ENCODE data around the gene ESAM. TPM values are rescaled to one million over a fixed set of nuclear protein-coding genes. Genes with fewer than 3 reads are reported as not detected.

The ESAM gene
- total RNA-seq, 1 donor from 2014 or later, result 465 TPM

DNA sequence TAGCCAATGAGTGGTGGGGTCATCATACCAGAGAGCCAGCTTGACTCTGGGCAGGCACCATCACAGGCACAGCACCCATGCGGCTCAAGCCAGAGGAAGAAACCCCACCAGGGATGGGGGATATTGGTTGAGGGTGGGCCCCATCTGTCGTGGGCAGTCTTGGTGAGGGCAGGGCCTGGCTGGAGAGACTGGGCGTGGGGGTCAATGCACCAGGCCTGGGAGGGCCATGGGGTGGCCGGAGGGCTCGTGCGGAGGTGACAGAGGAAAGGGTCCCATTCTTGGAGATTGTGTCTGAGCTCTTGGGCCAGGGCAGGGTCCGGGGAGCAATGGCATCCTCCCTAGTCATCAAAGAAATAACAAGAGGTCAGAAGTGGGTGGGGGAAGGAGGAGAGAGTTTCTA, 8.5 kb downstream of the ESAM start:
- DNase-seq (ENCODE audit: extremely low read depth, low read depth, low spot score), result no peak

DNA sequence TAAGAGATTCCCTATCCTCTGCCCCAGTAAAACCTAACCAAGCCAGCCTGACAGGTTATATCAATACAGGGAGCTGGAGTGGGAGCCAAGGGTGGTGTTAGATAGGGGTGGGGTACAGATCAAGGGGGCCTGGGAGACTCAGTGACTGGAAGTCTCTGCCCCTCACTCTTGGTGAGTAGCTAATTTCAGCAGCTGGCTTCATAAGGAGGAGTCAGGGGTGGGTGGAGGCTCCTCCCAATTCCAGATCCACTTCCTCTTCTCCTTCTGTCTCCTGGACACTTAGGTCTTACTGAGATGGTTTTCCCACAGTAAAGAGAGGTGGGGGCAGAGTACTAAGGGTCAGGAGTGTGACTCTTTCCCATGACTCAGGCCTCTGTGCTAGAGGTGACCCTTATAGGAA, 8.9 kb downstream of the ESAM start:
- DNase-seq (ENCODE audit: extremely low read depth, low read depth, low spot score), result no peak

DNA sequence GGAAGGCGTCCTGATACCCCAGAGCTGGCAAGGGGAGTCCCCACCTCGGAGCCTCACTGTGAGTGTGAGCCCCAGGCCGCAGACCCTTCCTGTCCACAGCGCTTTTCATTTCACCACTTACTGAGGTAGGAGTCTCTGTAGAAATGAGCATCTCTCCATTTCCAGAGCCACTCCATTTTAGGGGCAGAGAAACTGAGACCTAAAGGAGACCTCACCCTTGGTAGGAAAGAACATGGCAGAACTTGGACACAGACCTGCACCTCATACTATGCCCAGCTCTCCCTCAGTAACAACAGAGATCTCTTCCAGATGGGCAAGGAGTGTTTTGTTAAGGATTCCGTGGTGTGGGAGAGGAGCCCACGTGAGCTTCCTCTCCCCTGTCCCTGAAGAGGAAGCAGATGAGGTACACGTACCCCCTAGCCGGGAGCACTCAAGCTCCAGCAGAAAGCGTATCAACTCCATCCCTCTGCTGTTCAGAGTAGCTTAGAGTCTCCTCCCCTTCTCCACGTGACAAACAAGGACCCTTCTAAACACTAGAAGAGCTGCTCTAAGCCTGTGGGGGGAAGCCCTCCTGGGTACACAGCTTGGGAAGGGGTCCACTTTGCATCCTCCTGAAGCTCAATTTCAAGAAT, 9.5 kb downstream of the ESAM start:
- DNase-seq (ENCODE audit: extremely low read depth, low read depth, low spot score), result no peak

DNA sequence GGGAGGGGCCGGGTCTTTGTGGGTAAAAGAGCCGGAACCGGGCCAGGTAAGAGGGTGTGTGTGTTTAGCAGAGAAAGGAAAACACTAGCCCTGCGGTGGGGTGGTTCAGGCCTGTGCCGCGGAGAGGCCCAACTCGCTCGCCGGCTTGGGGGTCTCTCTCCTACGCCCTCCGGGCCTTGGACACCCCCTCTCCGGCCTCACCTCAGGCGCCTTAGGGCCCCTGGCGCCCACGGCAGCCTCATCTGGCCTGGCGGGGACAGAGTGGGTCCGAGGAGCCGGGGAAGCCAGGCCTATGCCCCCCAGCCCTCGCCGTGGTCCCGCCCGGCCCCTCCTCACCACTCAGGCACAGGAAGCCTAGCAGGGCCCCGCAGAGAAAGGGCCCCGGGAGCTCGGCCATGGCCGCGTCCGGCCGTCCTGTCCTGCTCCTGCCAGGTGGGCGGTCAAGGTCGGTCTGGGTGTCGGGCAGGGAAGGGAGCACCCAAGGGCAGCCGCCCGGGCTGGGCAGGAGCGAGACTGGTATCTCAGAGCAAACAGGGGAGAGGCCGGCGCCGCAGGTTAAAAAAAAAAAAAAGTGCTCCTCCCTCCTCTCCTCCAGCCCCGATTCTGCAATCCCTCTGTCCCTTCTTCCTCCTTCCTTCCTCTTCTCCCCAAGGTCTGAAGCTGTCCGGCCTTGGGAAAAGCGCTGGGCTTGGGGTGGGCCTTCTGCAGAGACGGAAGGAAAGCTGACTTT, 10.2 kb downstream of the ESAM start, which contains the start of gene VSIG2:
TSS of gene VSIG2 (minus strand) at position 515 of the 730 bp plus-strand sequence. CDS start at position 397, 118 bp downstream.
- no peak for DNase-seq (ENCODE audit: extremely low read depth, low read depth, low spot score)

DNA sequence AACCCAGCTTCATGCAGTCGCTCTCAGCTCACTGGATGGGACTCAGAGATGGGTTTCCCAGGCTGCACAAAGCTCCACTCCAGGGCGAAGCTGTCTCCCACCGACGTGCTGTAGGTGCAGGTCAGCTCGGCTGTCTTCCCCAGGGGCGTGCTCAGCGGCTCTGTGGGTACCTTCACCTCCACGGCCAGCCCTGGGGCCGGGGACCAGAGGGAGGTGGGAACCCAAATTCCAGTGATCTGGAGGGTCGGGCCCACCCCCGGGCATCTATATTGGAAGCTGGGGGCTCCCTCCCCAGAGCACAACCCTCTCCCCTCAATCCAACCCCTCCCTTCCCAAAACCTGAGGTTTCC, 10.7 kb downstream of the ESAM start:
- DNase-seq (ENCODE audit: extremely low read depth, low read depth, low spot score), result no peak

DNA sequence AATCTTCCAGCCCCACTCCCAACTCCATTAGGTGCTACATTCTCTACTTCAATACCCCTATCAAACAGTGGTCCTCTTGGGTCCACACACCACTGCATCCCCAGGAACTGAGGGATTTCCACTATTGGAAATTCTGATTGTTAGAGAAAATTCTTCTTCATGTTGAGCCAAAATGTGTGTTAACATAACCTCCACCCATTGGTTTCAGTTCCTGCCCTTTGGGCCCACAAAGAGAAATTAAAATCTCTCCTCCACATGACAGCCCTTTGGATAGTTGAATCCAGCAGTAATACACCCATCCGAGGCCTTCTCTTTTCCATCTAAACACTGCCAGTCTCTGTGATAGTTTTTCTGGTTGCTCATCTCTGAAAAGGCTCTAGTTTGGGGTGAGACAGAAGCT, 12.2 kb downstream of the ESAM start:
- DNase-seq (ENCODE audit: extremely low read depth, low read depth, low spot score), result no peak

DNA sequence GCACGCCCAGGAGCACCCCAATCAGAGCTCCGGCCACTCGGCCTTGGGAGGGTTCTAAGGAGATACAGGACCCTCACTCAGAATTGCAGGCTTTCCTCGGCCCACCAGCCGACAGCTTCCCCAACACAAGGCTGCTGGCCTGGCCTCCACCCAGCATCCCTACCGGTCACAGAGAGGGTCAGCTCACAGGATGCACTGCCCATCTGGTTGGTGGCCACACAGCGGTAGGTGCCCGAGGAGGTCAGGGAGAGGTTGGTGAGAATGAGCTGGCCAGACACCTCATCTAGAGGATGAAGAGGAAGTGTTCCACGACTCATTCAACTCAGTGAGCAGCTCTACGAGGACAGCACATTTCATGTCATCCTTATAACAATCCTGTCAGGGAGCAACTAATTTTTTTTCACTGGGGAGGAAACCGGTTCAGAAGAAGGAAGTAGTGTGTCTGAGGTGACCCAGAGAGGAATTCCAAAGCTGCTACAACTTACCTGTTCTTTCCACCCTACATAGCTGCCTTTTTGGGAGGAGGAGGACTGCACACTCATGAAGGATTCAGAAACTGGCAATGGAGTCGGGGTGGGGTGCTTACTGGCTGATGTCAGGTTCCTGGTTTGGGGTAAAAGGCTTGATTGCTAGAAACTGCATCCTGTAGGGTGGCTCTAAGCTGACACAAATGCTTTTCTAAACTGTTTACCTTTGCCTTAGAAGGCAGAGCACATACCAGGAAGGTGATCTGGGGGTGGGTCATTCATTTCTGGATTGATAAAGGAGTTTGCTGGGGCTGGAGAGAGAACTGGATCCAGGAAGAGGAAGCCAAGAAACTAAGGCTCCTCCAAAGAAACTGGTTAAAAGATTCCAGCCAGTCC, 13.4 kb downstream of the ESAM start:
- DNase-seq (ENCODE audit: extremely low read depth, low read depth, low spot score), result no peak

DNA sequence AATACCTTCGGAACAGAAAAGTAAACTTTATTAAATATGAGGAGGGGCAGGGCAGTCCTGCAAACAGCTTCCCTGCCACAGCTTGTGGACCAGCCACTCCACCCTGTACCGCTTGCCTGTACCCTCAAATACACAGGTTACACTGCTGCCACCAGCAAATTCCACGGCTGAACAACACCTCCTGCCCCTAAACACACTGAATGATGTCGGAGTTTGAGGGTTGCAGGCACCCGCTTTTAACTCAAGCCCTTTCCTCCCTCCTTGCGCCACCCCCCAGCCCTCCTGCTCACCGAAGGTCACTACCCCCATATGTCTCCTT, 14.0 kb downstream of the ESAM start:
- DNase-seq (ENCODE audit: extremely low read depth, low read depth, low spot score), result no peak

DNA sequence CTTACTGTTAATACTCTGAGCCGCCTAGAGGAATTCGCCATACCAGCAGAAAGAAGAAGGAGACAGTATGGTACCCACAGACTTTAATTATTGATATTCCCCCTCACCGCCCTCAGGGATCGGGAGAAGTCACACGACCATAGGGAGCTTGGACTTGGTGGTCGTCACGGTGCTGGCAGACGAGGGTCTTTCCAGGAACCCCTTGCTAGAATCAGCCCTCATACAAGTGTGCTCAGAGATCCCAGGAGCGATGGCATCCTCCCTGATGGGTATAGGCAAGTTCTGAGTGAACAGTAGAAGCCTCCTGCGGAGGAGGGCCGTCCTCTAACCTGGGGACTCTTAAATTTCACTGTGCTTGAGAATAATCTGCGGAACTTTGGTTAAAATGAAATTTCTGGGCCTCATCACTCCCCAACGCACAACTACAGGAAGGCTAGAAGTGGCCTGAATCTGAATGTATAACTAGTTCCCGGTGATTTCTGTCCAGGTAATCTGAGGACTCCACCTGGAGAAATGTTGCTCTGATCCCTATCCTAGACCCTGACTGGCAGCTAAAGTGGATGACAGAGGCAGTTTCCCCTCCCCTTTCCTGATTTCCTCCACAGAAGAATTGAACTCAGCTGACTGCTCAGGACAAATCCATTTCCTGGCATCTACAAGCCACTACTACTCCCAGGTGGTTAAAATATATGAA, 14.5 kb downstream of the ESAM start:
- no peak for DNase-seq (ENCODE audit: extremely low read depth, low read depth, low spot score)

DNA sequence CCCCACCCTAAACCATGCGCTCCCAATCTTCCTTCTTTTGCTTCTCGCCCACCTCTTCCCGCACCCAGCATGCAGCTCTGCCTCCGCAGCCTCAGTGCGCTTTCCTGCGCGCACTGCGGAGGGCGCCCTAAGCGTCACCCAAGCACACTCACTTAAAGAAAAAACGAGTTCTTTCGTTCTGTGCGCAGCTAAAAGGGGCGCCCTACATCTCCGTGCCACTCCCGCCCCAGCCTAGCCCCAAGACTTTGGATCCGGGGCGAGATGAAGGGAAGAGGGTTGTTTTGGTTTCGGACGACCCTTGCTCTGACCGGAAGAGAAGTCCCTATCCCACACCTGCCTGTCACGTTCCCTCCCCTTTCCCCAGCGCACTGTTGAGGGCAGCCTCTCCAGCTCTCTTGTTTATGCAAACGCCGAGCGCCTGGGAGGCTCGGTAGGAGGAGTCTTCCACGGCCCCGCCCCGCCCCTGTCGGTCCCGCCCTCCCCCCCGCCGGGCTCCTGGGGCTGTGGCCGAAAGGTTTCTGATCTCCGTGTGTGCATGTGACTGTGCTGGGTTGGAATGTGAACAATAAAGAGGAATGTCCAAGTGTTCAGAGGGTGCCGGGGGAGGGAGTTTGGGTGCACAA, 15.4 kb downstream of the ESAM start:
- DNase-seq (ENCODE audit: extremely low read depth, low read depth, low spot score), result no peak

DNA sequence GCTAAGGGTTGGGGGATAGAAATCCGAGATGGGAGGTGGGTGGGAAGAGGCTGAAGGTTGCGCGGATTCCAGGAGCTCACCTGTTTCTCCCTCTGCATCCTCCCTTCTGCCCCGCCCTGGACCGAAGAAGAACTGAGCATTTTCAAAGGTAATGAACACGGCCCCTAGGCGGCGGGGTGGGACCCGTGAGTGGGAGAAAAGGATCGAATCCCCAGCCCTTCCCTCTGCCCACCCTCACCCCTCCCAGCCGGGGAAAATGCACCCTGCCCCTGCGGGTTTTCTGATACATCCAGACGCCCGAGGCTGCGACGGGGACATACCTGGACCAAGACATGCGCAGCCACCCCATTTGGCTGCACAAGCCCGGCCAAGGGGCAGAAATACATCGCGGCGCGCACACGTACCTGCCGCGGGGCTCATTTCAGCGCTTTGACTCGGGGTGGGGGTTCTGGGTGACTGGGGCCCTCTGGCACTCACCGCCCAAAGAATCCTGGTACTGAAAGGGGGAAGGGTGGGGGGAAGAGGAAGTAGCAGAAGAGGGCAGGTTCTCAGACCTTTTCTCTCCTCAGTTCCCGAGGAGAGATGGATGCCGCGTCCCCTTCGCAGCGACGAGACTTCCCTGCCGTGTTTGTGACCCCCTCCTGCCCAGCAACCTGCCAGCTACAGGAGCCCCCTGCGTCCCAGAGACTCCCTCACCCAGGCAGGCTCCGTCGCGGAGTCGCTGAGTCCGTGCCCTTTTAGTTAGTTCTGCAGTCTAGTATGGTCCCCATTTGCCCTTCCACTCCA, 16.1 kb downstream of the ESAM start:
- DNase-seq (ENCODE audit: extremely low read depth, low read depth, low spot score), result no peak

DNA sequence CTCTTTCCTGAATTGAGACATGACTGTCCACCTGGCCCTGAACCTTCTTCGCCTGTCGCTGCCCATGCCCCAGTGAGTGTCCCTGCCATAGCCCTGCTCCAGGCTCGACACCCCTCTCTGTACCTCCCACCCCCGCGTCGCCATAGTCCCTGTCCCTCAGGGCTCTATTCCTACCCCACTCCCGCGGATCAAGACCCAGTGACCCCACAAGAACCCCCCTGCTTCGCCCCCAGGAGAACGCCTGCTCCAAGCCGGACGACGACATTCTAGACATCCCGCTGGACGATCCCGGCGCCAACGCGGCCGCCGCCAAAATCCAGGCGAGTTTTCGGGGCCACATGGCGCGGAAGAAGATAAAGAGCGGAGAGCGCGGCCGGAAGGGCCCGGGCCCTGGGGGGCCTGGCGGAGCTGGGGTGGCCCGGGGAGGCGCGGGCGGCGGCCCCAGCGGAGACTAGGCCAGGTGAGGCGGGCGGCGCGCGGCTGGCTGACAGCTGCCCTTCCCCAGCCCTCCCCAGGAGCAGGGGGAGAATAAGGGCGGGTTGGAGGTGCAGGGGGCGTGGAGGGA, 16.7 kb downstream of the ESAM start:
- DNase-seq (ENCODE audit: extremely low read depth, low read depth, low spot score), result no peak

DNA sequence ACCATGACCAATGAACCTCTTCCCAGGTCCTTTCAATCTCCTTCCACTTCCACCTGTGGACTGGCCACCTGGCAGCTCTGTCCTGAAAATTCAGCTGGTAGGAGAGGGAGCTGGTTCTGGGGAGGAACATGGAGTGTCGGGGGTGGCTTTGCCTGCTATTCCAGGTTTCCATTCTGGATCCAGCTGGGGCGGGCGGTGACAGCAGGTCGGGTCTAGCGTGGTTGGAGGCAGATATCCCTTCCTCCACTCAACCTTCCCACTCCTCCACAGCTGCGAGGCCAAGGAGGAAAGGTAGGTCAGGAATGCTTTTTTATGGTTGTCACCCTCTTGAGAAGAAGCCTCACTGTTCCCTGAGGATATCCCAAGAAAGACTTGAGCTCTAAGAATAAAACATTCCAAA, 19.0 kb downstream of the ESAM start:
- DNase-seq (ENCODE audit: extremely low read depth, low read depth, low spot score), result no peak

DNA sequence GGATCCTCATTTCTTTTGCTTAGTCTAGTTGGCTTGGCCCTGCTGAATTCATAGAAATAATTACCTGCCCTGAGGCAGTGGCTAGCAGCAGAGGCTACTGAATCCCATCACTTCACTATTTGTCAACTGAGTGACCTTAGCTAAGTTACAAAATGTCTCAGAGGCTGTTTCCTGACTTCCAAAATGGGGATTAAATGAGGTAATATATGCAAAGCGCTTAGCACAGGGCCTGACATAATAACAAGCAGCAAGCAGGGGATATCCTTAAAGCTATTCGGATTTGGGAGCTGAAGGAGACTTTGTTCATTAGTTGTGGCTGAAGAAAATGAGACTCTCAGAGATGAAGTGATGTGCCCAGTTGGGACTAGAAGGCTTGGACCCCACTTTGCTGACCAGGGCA, 19.5 kb downstream of the ESAM start:
- no peak for DNase-seq (ENCODE audit: extremely low read depth, low read depth, low spot score)

DNA sequence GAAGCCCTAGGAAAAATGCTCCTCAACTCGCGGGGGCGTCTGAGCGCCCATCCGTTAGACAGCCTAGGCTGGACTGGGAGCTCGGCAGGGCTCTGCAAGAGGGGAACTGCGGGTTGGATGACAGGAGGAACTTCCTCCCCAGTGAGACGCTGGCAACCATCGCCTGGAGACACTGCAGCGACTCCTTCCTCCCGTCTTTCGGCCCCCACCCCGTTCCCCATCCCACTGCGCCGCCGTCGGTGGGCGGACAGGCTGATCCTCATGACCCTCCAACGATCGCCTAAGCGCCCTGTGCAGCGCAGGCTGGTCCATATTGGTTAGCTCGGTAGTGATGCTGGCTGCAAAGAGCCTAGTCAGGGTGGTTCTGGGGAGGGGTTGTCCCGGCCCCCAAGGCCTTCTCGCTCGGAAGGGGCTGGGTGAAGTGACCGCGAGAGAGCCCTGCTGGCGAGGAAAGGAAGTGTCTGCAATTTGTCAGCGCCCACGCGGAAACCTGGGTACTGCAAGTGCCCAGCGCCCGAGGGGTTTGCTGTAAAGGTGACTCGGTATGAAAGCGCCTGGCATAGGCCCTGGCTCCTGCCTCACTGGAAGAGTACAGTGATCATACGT, 21.7 kb downstream of the ESAM start:
- no peak for DNase-seq (ENCODE audit: extremely low read depth, low read depth, low spot score)

DNA sequence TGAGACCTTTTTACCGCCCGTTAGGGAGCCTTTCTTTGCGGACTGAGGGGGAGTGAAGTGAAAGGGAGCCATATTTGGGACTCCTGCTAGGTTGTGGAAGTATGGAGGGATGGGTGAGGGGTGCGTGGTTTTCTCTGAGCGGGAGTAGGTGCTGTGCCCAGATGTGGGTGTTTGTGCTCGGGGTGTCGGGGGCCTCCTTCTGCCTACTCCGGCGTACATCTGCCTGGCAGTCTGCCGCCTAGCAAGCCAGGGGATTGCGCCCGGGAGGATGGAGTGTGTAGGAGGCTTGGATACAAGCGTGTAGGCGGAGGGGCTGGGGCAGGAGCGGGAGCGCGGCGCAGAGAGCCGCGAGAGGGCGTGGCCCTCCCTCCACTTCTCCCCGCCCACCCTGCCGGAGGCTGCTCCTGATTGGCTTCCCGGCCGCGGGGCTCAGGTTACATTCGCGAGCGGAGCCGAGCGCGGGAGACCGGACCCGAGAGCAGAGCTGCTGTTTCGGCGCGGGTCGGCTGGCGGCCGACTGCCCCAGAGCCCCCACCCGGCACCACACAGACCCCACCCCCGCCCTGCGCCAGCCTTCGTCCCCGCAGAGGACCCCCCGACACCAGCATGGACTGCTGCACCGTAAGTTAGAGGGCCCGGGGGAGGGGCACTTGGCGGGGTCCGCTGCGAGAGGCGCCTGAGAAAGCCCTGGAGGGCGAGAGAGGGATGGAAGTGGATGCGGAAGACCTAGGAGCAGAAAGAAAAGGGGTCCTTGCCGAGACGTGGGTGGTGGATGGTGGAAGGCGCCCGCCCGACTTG, 22.4 kb downstream of the ESAM start, which contains the start of gene NRGN:
TSS of gene NRGN (plus strand) at position 464 of the 798 bp plus-strand sequence. CDS start at position 607, 143 bp downstream.
- DNase-seq (ENCODE audit: extremely low read depth, low read depth, low spot score), result no peak

DNA sequence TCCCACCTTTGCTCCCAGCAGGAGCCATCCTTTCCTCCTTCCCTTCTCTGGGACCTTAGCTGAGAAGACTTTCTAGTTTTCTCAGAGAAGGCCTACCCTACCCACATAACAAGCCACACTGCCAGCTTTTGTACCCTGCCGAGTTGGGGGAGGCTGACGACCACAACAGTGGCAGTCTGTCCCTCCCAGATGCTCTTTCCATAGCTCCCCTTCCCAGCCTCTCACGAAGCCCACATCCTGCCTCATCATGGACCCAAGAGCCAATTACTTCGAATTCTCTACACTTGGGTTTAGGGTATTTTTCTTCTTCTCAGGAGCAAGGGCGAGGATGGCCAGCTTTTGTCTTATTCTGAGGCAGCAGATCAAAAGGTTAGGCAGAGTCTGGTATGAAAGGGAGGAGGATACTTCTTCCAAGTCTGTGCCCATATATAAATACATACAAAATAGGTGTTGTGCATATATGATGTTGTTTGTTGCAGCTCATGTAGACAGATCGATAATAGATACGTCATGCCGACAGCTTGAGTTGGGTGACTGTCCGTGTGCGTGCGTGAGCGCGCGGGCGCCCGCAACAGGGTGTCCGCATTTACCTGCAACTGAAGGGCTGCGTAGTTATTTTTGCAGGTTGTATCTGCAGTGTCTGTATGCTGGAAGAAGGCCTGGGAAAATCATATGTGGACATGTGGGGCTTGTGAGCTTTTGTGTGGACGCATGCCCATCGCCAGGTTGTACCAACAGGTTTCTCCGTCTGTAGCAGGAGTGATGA, 23.2 kb downstream of the ESAM start:
- no peak for DNase-seq (ENCODE audit: extremely low read depth, low read depth, low spot score)
